PC-3 (cell line): Measurements from ENCODE around the gene GPR21.

ENCODE experiments used
- CTCF ChIP-seq: fragments of 300-600 bp; sonication (generic); conservative IDR thresholded peaks from 2 replicates; pipeline ENCODE4 v1.5.1; 2017; ENCODE audit warnings: antibody characterized with exemption, low read depth, mild to moderate bottlenecking, low read length
- EZH2 ChIP-seq: fragments of 300-600 bp; sonication (generic); IDR thresholded peaks from one replicate; pipeline ENCODE4 v1.6.1; 2017; ENCODE audit warnings: antibody characterized with exemption, mild to moderate bottlenecking, low read length; ENCODE audit not compliant: unreplicated experiment

GRCh38 chr9:123059472-123060220 lies 26.2 kb downstream of the GPR21 start:
- TF ChIP-seq CTCF (no peak), EZH2 (no peak)
